Loucy (cell line): Measurements from ENCODE around the gene GDPD5.

Experiments used
- H2AFZ ChIP-seq: fragments of 200-600 bp; sonication (generic); 2 replicates; pipeline ENCODE4 v1.6.0; 2016; ENCODE audit warnings: antibody characterized with exemption, mild to moderate bottlenecking, low read length, moderate library complexity
- H3F3A ChIP-seq: fragments of 200-600 bp; 2 replicates; pipeline ENCODE4 v1.6.0; 2016; ENCODE audit warnings: antibody characterized with exemption, low read depth, mild to moderate bottlenecking
- H3K27me3 ChIP-seq: fragments of 200-600 bp; sonication (generic); 2 replicates; pipeline ENCODE4 v1.6.1; 2014; ENCODE audit warnings: low read length, mild to moderate bottlenecking; ENCODE audit not compliant: insufficient read depth, poor library complexity, severe bottlenecking
- H3K36me3 ChIP-seq: fragments of 200-600 bp; sonication (generic); 2 replicates; pipeline ENCODE4 v1.6.1; 2016; ENCODE audit warnings: low read length; ENCODE audit not compliant: insufficient read depth
- H3K4me1 ChIP-seq: fragments of 200-600 bp; sonication (generic); 2 replicates; pipeline ENCODE4 v1.5.1; 2014; ENCODE audit warnings: low read length, mild to moderate bottlenecking; ENCODE audit not compliant: insufficient read depth, poor library complexity, severe bottlenecking
- H3K4me2 ChIP-seq: fragments of 200-600 bp; sonication (generic); 2 replicates; pipeline ENCODE4 v1.6.0; 2014; ENCODE audit warnings: antibody characterized with exemption, low read length, low read depth, mild to moderate bottlenecking; ENCODE audit not compliant: poor library complexity, severe bottlenecking
- H3K4me3 ChIP-seq: fragments of 200-600 bp; sonication (generic); 2 replicates; pipeline ENCODE4 v1.5.1; 2014; ENCODE audit warnings: low read length, mild to moderate bottlenecking, mixed read lengths; ENCODE audit not compliant: poor library complexity, severe bottlenecking
- H3K79me2 ChIP-seq: fragments of 200-600 bp; sonication (generic); 2 replicates; pipeline ENCODE4 v1.6.1; 2014; ENCODE audit warnings: low read length; ENCODE audit not compliant: insufficient read depth
- H3K9ac ChIP-seq: fragments of 200-600 bp; sonication (generic); 2 replicates; pipeline ENCODE4 v1.6.0; 2014; ENCODE audit warnings: mild to moderate bottlenecking, low read depth, low read length, moderate library complexity; ENCODE audit not compliant: poor library complexity, severe bottlenecking
- H3K9me2 ChIP-seq: fragments of 200-600 bp; sonication (generic); replicated peaks from 2 replicates; pipeline ENCODE4 v1.6.1; 2016; ENCODE audit warnings: low read depth, low read length, mixed read lengths
- H3K9me3 ChIP-seq: fragments of 200-600 bp; sonication (generic); 2 replicates; pipeline ENCODE4 v1.6.1; 2014; ENCODE audit warnings: mild to moderate bottlenecking, antibody characterized with exemption, low read length, low read depth; ENCODE audit not compliant: insufficient read depth
- H4K20me1 ChIP-seq: fragments of 200-600 bp; sonication (generic); 2 replicates; pipeline ENCODE4 v1.6.0; 2014; ENCODE audit warnings: antibody characterized with exemption, low read length, mild to moderate bottlenecking; ENCODE audit not compliant: insufficient read depth, poor library complexity, severe bottlenecking
- CTCF ChIP-seq: fragments of 200-600 bp; sonication (generic); conservative IDR thresholded peaks from 2 replicates; pipeline ENCODE4 v1.5.1; 2014; ENCODE audit warnings: mild to moderate bottlenecking, antibody characterized with exemption, low read length
- EZH2phosphoT487 ChIP-seq: fragments of 200-600 bp; IDR thresholded peaks from 2 replicates; pipeline ENCODE4 v1.6.1; 2018; ENCODE audit warnings: antibody characterized with exemption, mild to moderate bottlenecking, moderate library complexity, borderline replicate concordance

Gene GDPD5

GRCh38 chr11:75524665-75525432 lies 892 bp downstream of the GDPD5 start:
- H3K79me2 ChIP-seq, result peaks cover 5% of the 10 kb centered on the region; the same call in 1 of the 2 replicates
- peaks cover 8% of the 10 kb centered on the region for H3K4me1 ChIP-seq
- H3K4me2 ChIP-seq, result peak overlapping the region; percentile 66
- H3F3A ChIP-seq, result no peaks in the 10 kb centered on the region
- no peaks in the 10 kb centered on the region for H3K27me3 ChIP-seq
- H3K4me3 ChIP-seq, result peak overlapping the region; percentile 91
- TF ChIP-seq CTCF (no peak), EZH2phosphoT487 (no peak)
- no peaks in the 10 kb centered on the region for H3K36me3 ChIP-seq
- H3K9ac ChIP-seq, result no peak overlapping the region
- H3K9me3 ChIP-seq, result no peaks in the 10 kb centered on the region
- no peaks in the 10 kb centered on the region for H3K9me2 ChIP-seq
- H2AFZ ChIP-seq, result no peak overlapping the region
- H4K20me1 ChIP-seq, result no peaks in the 10 kb centered on the region

GRCh38 chr11:75523811-75524664 lies 1.7 kb downstream of the GDPD5 start:
- peak overlapping the region; percentile 66 for H3K4me2 ChIP-seq
- H3K36me3 ChIP-seq, result no peaks in the 10 kb centered on the region
- H3K79me2 ChIP-seq, result peaks cover 5% of the 10 kb centered on the region; the same call in 1 of the 2 replicates
- H4K20me1 ChIP-seq, result no peaks in the 10 kb centered on the region
- no peaks in the 10 kb centered on the region for H3K9me2 ChIP-seq
- TF ChIP-seq EZH2phosphoT487 (no peak), CTCF (no peak)
- H2AFZ ChIP-seq, result no peak overlapping the region
- no peak overlapping the region for H3K4me3 ChIP-seq
- peaks cover 8% of the 10 kb centered on the region for H3K4me1 ChIP-seq
- no peaks in the 10 kb centered on the region for H3F3A ChIP-seq
- H3K9me3 ChIP-seq, result no peaks in the 10 kb centered on the region
- no peaks in the 10 kb centered on the region for H3K27me3 ChIP-seq
- H3K9ac ChIP-seq, result no peak overlapping the region

GRCh38 chr11:75523189-75523588 lies 2.6 kb downstream of the GDPD5 start:
- no peak overlapping the region for H3K4me3 ChIP-seq
- H3K9me3 ChIP-seq, result no peaks in the 10 kb centered on the region
- no peak overlapping the region for H3K4me2 ChIP-seq

More at GRCh38 chr11:75523189-75523588, 2.6 kb downstream of the GDPD5 start:
- Histone ChIP-seq H3K36me3 (no peaks in the 10 kb centered on the region), H3K27me3 (no peaks in the 10 kb centered on the region), H3K9me2 (no peaks in the 10 kb centered on the region), H4K20me1 (no peaks in the 10 kb centered on the region), H3F3A (no peaks in the 10 kb centered on the region), H3K79me2 (peaks cover 5% of the 10 kb centered on the region; the same call in 1 of the 2 replicates), H3K4me1 (peaks cover 8% of the 10 kb centered on the region), H3K9ac (no peak overlapping the region), H2AFZ (no peak overlapping the region)
- TF ChIP-seq CTCF (no peak), EZH2phosphoT487 (no peak)
